ENCODE results near the gene HFE.

HFE gene

DNA sequence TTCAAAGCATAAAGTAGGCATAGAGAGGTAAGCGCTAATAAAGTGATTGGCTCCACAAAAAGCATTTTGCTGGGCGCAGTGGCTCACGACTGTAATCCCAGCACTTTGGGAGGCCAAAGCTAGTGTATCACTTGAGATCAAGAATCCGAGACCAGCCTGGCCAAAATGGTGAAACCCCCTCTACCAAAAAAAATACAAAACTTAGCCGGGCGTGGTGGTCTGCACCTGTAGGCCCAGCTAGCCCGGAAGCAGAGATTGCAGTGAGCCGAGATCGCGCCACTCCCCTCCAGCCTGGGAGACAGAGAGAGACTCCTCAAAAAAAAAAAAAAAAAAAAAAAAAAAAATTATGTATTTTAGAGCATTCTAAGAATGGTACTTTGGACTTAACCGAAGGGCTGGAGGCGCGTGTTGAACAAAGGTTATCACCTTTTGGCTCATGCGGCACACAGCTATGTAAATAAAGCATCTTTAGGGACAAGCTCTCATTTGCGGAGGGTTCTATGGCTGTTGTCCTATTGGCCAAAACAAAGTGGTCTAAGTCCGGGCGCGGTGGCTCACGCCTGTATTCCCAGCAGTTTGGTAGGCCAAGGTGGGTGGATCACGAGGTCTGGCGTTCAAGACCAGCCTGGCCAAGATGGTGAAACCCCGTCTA, 17.4 kb downstream of the HFE start:
- TF ChIP-seq ARNT (IDR thresholded peaks at IDR 0.05) (no peak), ZNF384 (IDR thresholded peaks at IDR 0.05) (peak; percentile 72; the same call in 1 of the 2 replicates)
- POLR2A ChIA-PET: interaction anchor here (0.6 to 4.6 kb wide), 18 partner anchors 8 to 1780 kb away, joined by 3 to 87 read pairs (median 6); a partner anchor contains a TSS
- CTCF ChIA-PET: interaction anchor here (0.6 to 0.7 kb wide), 2 partner anchors 9 to 178 kb away, joined by 3 read pairs; no protein-coding TSS in a partner anchor
- DNase-seq (ENCODE audit: extremely low spot score): no peak

DNA sequence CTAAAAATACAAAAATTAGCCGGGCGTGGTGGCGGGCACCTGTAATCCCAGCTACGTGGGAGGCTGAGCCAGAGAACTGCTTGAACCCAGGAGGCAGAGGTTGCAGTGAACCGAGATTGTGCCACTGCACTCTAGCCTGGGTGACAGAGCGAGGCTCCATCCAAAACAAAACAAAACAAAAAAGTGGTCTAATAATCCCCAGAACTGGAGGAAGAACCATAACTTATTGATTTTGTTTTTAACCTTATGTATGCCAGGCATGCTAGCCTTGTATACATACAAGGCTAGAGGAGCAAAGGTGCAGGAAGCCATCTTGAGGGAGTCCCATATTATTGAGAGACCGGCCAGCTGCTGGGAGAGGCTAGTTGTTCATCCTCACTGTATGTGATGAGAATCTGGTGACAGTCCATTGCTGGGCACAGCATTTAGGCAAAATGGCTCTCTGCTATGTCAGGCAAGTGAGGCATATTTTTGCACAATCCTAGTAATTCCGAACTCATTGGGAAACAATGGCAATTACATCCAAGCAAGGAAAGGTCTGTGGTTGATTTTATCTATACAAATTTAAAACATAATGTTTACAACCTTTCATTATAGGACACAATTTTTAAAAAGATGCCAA, 18.0 kb downstream of the HFE start:
- ChIA-PET POLR2A (interaction anchor here (1.5 to 4.6 kb wide), 9 partner anchors 14 to 85 kb away, joined by 4 to 87 read pairs (median 14); a partner anchor contains a TSS), CTCF (no interaction called here)
- TF ChIP-seq HDGF (IDR thresholded peaks at IDR 0.05; ENCODE audit: borderline replicate concordance): no peak
- TF ChIP-seq SUZ12 (IDR thresholded peaks at IDR 0.05): no peak
- TF ChIP-seq FOXK2 (IDR thresholded peaks at IDR 0.05): no peak
- TF ChIP-seq CTBP1 (IDR thresholded peaks at IDR 0.05; ENCODE audit: borderline replicate concordance): no peak
- TF ChIP-seq, protein P1, sequence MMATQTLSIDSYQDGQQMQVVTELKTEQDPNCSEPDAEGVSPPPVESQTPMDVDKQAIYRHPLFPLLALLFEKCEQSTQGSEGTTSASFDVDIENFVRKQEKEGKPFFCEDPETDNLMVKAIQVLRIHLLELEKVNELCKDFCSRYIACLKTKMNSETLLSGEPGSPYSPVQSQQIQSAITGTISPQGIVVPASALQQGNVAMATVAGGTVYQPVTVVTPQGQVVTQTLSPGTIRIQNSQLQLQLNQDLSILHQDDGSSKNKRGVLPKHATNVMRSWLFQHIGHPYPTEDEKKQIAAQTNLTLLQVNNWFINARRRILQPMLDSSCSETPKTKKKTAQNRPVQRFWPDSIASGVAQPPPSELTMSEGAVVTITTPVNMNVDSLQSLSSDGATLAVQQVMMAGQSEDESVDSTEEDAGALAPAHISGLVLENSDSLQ (IDR thresholded peaks at IDR 0.05): no peak
- TF ChIP-seq ZNF384 (IDR thresholded peaks at IDR 0.05): no peak
- TF ChIP-seq BHLHE40 (IDR thresholded peaks at IDR 0.05; ENCODE audit: borderline replicate concordance): no peak
- no peak for TF ChIP-seq ELF4 (IDR thresholded peaks at IDR 0.05)
- no peak for DNase-seq (ENCODE audit: extremely low spot score)

DNA sequence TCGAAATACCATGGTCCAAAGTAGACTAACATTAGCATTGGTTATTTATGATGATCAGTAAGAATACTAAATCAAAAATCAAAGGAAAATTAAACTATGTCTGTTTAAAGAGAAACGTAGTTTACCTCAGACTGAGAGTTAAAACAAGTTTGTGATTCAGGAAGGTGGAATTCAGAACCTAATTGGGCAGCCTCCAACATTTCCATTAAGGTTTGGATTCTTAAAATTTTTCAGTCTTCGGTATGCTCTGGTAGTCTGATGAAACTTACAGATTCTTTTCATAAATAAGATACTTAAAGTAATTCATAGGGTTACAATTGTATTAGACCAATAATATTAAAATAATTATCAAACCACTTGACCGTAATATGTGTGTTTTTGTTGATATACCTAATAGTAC, 18.6 kb downstream of the HFE start:
- no peak for DNase-seq (ENCODE audit: extremely low spot score)
- TF ChIP-seq HDGF (IDR thresholded peaks at IDR 0.05; ENCODE audit: borderline replicate concordance) (no peak), TARDBP (IDR thresholded peaks at IDR 0.05) (no peak), CTBP1 (IDR thresholded peaks at IDR 0.05; ENCODE audit: borderline replicate concordance) (no peak), FOXM1 (IDR thresholded peaks at IDR 0.05; ENCODE audit: borderline replicate concordance) (no peak), SUZ12 (IDR thresholded peaks at IDR 0.05) (no peak), ARNT (IDR thresholded peaks at IDR 0.05) (no peak), ELF4 (IDR thresholded peaks at IDR 0.05) (no peak), ZNF384 (IDR thresholded peaks at IDR 0.05) (no peak), NFRKB (IDR thresholded peaks at IDR 0.05) (no peak), BHLHE40 (IDR thresholded peaks at IDR 0.05; ENCODE audit: borderline replicate concordance) (no peak), L3MBTL2 (conservative IDR thresholded peaks at IDR 0.05) (no peak), LEF1 (IDR thresholded peaks at IDR 0.05; ENCODE audit: borderline replicate concordance) (no peak), FOXA1 (IDR thresholded peaks at IDR 0.05) (no peak), FOXK2 (IDR thresholded peaks at IDR 0.05) (no peak), SP1 (IDR thresholded peaks at IDR 0.05) (no peak)
- TF ChIP-seq, protein P1 (IDR thresholded peaks at IDR 0.05): no peak
- POLR2A ChIA-PET: interaction anchor here (1.5 to 3.7 kb wide), 4 partner anchors 18 to 80 kb away, joined by 4 to 87 read pairs (median 31); a partner anchor contains a TSS
- CTCF ChIA-PET: no interaction called here

DNA sequence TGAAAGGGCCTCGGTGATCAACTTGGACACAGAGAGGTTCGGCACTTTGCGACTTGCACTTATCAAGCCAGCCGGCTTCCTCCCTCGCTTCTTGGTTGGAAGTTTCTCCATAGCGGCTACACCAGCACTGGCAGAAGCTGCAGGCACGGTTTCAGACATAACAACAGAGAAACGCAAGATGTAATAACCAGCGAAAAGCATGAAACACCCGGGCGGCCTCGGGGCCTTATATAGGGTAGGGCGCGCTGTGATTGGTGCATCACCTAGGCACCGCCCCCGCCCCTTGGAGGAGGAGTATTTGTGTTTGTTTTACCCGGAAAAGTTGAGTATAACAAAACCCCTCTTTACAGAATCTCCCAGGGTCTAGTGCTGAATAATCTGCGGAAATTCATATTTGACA, 20.7 kb downstream of the HFE start:
- POLR2A ChIA-PET: interaction anchor here (1.1 to 3.7 kb wide), 5 partner anchors 16 to 81 kb away, joined by 4 to 23 read pairs (median 5); a partner anchor contains a TSS
- CTCF ChIA-PET: no interaction called here

DNA sequence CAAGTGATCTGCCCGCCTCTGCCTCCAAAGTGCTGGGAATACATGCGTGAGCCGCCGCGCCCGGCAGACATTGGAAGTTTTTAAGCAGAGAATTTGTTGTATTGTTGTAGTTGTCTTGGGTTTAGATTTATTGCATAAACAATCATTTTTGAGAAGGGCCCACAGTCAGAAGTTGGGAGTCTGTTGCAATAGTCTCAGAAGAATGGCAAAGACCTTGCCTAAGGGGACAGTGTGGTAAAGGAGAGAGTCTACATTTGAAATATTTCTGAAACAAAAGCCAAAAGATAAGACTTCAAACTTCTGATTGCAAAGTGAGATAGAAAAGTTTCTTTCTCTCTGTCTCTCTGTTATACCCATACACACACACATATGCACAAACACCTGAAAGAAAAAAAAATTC, 22.5 kb downstream of the HFE start:
- CTCF ChIA-PET: no interaction called here
- no peak for DNase-seq (ENCODE audit: extremely low spot score)
- TF ChIP-seq ELF4 (IDR thresholded peaks at IDR 0.05) (no peak), LEF1 (IDR thresholded peaks at IDR 0.05; ENCODE audit: borderline replicate concordance) (no peak), TARDBP (IDR thresholded peaks at IDR 0.05) (no peak), SP1 (IDR thresholded peaks at IDR 0.05) (no peak), FOXK2 (IDR thresholded peaks at IDR 0.05) (no peak), ARNT (IDR thresholded peaks at IDR 0.05) (no peak)
- TF ChIP-seq, protein P1 (IDR thresholded peaks at IDR 0.05): no peak
- POLR2A ChIA-PET: interaction anchor here (1.3 to 3.7 kb wide), 3 partner anchors 14 to 83 kb away, joined by 4 to 23 read pairs (median 19); a partner anchor contains a TSS

More for the DNA sequence above, 20.7 kb downstream of the HFE start:
- TF ChIP-seq FOXA1 (IDR thresholded peaks at IDR 0.05) (no peak), ARNT (IDR thresholded peaks at IDR 0.05) (no peak), CTBP1 (IDR thresholded peaks at IDR 0.05; ENCODE audit: borderline replicate concordance) (no peak), ELF4 (IDR thresholded peaks at IDR 0.05) (no peak), L3MBTL2 (conservative IDR thresholded peaks at IDR 0.05) (no peak), BHLHE40 (IDR thresholded peaks at IDR 0.05; ENCODE audit: borderline replicate concordance) (no peak), SP1 (IDR thresholded peaks at IDR 0.05) (no peak)
- no peak for DNase-seq (ENCODE audit: extremely low spot score)

DNA sequence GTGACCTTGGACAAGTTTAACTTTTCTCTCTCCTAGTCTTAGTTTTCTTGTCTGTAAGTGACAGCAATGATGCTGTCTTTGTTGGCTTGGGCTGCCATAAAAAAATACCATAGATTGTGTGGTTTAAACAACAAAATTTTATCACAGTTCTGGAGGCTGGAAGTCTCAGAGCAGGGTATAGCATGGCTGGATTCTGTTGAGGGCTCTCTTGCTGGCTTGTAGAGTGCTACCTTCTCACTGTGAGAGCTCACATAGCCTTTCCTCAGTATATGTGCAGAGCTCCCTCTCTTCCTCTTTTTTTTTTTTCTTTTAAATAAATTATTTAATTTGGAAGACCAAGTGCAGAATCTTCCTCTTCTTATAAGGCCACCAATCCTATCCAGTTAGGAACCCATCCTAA, 26.3 kb downstream of the HFE start:
- ChIA-PET POLR2A (interaction anchor here (0.7 to 1.6 kb wide), 3 partner anchors 9 to 45 kb away, joined by 3 to 7 read pairs (median 6); a partner anchor contains a TSS), CTCF (no interaction called here)
- no peak for DNase-seq (ENCODE audit: extremely low spot score)
- no peak for TF ChIP-seq FOXA1 (IDR thresholded peaks at IDR 0.05)
- no peak for TF ChIP-seq FOXK2 (IDR thresholded peaks at IDR 0.05)
- no peak for TF ChIP-seq NFRKB (IDR thresholded peaks at IDR 0.05)
- TF ChIP-seq SUZ12 (IDR thresholded peaks at IDR 0.05): no peak
- TF ChIP-seq ZNF384 (IDR thresholded peaks at IDR 0.05): no peak
- no peak for TF ChIP-seq BHLHE40 (IDR thresholded peaks at IDR 0.05; ENCODE audit: borderline replicate concordance)
- TF ChIP-seq TARDBP (IDR thresholded peaks at IDR 0.05): no peak
- no peak for TF ChIP-seq L3MBTL2 (conservative IDR thresholded peaks at IDR 0.05)
- TF ChIP-seq LEF1 (IDR thresholded peaks at IDR 0.05; ENCODE audit: borderline replicate concordance): no peak
- no peak for TF ChIP-seq HDGF (IDR thresholded peaks at IDR 0.05; ENCODE audit: borderline replicate concordance)
- TF ChIP-seq FOXM1 (IDR thresholded peaks at IDR 0.05; ENCODE audit: borderline replicate concordance): no peak
- no peak for TF ChIP-seq ARNT (IDR thresholded peaks at IDR 0.05)
- TF ChIP-seq CTBP1 (IDR thresholded peaks at IDR 0.05; ENCODE audit: borderline replicate concordance): no peak
- TF ChIP-seq, protein P1 (IDR thresholded peaks at IDR 0.05): no peak
- no peak for TF ChIP-seq ELF4 (IDR thresholded peaks at IDR 0.05)
- no peak for TF ChIP-seq SP1 (IDR thresholded peaks at IDR 0.05)
